HG03025 (cell line): Measurements from ENCODE around the gene AUTS2.

ENCODE experiments used
- ATAC-seq: cut with Tn5 transposase; IDR thresholded peaks from one replicate; pipeline ENCODE4 v1.9.1; 2021; ENCODE audit warnings: mild to moderate bottlenecking, moderate library complexity; ENCODE audit not compliant: unreplicated experiment, low FRiP score

Gene AUTS2

DNA sequence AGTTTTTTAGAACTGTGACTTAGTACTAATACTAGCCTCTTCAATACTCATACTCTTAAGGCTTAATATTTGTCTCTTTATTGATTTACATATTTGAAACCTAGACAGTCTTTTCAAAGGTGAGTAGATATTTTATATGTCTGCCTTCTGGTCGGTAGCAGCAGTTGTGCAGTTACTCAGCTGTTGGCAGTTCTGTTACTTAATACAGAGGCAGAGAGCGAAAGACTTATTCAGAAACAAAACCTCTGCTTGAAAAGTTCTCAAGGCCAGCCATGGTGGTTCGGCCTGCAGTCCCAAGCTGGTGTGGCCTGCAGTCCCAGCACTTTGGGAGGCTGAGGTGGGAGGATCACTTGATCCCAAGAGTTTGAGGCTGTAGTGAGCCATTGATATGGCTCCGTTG, 84.2 kb downstream of the AUTS2 start:
- ATAC-seq: no peak

DNA sequence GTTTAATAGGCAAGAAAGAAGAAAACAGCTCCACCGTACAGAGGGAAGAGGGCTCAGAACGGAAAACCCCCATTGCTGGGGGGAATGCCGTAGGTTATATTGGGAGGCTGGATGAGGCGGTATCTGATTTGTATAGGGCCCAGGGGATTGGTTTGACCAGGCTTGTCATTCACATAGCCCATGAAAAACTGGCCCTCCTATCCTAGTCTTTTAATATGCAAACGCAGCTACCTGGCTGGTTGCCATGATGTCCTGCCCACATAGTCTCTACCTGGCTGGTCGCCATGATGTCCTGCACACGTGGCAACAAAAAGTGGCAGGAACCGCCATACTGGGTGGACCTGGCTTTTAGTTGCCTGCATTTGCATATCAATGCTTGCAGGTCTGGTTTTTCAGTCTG, 84.7 kb downstream of the AUTS2 start:
- no peak for ATAC-seq

DNA sequence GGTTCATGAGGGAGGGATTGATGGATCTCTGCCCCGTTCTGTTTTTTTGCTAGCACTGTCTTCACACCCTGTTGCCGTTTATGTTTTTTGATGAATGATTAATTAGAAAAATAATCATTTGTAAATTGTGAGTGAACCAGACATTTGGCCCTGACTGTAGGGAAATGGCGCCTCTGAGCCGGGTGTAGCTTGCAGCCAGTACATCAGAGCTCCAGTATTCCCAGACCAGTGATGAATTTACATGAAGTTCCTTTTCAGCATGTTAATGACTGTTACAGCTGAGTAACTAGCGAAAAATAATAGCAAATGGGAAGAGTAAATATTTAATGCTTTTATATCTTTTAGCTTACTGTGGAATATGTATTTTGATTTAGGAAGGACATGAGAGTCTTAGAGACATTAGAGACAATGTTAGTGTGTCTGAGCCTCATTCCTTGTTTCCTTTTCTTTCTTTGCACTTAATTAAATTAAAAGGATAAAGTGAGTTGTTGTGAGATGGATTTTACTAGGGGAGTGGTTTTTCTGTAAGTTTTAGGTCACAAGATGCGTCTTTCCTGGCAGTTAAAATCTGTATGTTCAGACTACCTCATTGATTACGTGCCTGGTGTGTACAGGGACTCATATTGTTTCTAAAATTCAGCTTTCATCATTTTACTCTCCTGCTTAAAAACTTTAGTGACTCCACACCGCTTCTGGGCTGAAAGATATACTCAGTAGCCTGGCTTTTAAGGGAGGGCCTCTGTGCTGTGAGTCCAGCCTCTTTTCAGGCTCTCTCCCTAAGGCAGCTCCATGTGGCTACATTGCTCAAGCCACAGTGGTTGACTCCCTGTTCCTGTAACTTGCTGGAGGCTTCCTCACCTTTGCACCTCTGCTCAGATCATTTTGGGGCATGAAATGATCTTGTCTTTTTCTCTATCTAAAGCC, 86.4 kb downstream of the AUTS2 start:
- ATAC-seq: no peak

DNA sequence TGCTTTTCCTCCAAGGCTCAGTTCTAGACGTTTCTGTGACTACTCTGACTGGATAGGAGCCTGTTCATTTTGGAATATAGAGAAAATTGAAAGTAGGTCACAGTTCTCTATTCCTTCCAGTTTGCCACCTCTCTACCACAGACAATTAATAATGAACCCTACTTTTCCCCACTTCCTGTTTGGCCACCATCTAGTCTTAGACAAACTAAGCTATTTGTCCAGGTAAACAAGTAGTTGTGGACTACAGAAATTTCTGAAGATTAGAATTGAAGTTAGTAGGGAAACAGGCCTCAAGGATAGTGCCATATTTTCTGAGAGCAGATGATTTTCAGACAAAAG, 87.0 kb downstream of the AUTS2 start:
- ATAC-seq: no peak

DNA sequence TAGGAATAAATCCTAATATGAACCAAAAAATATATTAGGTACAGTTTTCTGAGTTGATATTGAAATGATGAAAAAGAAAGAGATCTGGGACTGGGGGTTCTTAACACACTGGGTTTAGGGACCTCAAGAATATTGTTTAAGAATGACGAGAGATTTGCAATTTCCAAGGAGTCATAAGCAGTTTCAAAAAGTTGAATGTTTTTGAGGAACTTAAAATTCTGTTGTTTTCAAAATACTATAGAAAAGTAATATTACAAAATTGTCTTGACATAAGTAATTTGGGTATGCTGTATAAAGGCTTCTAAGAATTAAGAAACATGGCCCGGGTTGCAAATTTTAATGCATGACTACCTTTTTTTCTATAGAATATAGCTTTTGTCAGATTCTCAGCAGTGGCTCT, 88.1 kb downstream of the AUTS2 start:
- ATAC-seq: no peak

DNA sequence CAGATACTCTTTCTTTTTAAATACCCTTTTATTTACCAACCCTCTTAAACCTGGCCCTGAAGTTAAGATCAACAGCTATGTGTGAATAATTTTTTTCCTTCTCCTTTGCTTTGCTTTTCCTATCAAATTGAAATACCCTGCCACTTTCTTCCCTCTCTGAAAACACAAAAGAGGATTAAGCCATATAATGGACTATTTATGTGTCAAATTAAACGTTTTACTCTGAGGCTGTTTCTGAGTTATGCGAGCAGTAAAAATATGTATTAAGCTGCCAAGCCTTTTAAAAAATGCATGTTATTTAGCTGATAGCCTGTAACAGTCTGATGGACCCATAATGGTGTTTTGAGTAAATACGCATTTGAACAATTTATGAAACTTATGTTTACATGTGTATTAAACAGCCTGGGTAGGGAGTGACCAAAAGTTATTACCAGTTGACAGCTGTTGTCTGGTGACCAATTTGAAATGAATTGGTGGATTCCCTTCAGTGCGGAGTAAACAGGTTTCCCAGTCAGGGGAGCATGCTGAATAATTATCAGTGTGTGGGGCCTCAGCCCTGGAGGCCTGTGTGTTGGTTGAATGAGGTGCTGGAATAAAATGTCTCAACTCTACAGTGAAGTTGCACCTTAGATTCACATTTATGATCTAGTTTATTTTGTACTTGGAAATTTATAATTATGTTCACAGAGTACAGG, 89.6 kb downstream of the AUTS2 start:
- no peak for ATAC-seq

DNA sequence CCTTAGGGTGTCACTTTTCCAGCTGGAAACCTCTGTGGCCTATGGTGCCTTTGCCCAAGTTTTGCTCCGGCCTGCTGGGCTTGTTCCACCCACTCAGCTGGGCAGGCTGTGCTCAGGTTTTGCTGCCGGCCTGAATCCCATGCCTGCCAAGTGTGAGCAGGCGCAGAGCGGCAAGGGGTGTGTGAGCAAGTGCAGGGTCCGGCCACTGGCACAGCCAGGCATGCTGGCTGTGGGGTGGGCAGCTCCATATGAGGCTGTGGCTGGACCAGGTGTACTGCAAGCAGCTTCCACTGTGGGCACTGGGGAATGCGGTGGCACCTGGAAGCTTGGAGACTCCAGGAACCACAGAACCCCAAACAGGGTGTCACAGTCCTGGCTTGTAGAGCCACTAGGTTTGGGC, 92.1 kb downstream of the AUTS2 start:
- no peak for ATAC-seq

DNA sequence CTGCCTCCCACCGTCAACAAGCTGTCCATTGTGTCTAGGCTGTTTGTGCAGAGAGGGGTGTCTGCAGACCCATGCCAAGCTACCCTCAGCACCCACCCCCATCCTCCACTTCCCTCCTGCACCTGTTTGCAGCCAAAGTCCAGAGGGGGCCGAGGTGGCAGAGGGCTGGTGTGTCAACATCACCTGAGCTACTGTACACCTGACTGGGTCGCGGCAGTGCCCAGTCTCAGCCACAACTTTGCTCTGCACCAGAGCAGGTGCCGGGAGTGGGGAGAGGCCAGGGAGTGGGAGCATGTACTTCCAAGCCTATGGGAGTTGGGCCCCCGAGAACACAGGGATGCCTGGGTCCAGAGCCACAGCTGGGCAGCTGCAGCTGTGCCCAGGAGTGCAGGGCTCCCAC, 93.1 kb downstream of the AUTS2 start:
- ATAC-seq: no peak

DNA sequence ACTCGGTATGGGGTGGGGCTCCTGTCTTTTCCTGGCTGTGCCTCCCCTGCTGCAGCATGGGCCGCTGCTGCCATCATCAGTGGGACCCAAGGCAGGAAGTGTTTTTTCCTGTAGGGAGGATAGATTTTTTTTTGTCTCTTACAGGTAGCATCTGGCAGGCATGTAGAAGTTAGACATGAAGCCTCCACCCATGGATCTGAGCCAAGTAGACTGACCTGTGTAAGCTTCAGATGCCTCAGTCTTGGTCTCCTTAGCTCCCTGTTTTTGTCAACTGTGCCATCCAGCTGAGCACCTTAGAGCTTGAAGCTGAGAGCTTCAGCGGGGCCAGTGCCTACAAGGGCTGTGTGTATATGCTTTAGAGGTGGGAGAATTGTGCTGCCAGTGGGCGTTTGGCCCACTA, 93.5 kb downstream of the AUTS2 start:
- ATAC-seq: no peak

DNA sequence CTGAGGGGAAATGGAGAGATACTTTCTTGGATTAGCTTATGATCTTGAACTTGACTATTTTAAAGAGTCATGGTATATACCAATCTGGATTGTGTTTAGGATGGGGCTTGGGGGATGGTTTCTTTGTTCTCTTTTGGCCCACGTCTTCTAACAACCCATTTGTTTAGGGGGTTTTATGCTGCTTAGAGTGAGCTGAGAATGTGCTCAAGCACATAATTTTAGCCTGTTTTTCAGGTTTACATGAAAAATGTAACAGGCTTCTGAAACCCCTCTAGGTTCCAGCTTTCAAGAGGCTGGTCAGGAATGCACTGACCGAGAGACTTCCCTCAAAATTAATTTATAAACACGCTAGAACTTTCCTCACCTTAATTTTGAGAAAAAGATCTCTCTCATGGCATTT, 94.3 kb downstream of the AUTS2 start:
- no peak for ATAC-seq

DNA sequence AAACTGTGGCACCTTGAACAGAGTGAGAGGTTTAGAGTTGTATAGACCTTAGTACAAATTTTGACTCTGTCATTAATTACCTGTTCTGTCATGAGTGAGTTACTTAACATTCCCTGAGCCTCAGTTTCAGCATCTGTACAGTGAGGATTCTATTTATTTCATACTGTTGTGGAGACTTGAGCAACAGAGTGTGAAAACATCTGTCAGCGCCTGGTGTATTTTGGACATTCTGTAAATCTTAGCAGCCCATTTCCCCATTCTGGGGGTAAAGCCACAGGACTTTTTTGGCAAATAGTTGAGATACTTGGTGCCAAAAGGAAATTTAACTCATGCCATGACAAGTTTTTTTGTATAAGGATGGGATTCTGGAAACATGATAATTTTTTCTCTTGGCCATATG, 94.8 kb downstream of the AUTS2 start:
- no peak for ATAC-seq

DNA sequence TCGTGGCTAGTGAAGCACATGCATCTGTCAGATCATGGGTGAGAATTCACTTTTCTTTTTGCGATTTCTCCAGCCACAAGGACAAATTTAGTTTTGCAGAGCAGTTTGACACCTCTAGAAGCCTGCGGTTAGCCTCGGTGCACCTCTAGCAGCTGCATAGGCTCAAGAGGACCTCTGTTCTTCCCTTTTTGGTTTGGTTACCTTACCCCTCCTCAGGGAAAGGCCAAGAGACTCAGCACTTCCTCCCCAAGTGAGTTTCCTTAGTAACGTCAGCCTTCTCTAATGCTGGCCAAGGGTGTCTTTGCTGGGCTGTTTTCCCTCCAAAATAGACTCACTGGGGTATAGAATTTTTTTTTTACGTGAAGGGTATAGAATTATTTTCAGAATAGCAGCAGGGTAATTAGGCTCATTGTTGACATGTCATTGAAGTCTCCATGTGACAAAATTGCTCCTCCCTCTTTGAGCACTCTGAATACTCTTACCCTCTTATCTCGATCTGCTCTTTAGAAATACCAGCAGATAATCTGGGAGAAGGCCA, 97.8 kb downstream of the AUTS2 start:
- peak; percentile 80 for ATAC-seq

DNA sequence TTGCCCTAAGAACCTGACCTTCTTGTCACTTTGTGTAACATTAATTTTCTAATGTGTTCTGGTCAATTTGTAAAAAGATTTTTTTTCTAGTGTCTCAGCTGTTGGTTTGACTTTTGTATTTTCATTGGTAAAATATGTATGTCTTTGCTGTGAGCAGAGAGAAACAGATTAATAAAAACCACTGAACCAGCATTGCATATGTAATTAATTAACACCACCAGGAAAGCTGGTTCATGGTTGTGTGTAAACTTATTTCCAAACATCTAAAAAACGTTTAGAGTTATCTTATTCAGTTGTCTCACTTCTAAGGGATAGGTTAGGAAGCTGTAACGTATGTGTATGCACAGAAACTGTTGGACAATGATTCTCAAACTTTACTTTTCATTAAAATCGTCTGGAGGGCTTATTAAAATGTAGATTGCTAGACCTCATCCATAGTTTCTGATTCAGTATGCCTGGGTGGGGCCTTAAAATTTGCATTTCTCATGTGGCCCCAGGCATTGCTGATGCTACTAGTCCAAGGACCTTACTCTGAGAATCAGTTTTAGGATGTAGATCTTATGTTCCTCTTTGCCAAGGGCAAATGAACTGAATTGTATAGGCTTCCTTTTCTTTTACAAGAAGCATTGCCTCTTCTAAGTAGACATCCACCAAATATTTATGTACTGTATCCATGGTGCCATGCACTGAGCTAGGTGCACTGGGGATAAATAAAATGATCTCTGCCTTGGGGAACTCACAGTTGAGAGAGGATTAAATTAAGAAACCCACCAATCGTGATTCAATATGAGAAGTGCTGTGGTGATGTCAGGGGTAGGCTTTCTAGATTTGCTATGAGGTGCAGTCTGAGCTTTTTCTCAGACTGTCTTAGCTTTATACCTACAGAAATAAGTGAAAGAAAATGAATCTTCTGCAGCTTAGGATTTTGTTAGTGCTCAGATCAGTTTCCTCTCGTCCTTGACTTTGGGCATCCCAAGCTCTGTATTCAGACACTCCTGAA, 98.7 kb downstream of the AUTS2 start:
- ATAC-seq: no peak

DNA sequence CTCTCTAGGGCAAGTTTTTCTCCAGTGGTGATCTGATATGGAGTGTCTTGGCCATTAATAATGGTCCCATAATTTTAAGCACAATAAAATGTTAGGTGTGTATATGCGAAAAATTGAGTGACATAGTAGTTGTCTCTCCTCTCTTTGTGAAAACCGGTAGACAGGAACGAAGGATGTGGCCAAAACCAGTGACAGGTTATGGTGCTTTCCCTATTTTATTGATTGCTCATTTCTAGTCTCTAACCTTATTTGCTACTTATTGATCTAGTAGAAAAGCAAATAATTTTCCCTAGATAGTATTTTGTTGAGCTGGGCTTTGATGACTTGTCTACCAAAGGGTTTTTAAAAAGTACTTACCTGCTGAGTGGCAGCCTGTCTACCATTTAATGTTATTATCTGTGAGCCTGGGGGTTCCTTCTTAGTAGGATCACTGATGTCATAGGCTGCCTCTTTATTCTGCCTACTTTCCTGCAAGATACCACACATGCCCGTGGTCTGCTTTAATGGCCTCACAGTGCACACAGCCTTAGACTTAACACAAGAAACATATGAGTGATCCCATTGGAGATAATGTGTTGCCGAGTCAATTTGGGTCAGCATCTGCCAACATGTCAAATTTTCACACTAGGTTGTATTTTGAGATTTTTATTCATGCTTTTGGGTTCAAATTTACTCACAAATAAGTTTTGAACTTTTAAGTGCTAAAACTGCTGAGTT, 100.0 kb downstream of the AUTS2 start:
- ATAC-seq: no peak

DNA sequence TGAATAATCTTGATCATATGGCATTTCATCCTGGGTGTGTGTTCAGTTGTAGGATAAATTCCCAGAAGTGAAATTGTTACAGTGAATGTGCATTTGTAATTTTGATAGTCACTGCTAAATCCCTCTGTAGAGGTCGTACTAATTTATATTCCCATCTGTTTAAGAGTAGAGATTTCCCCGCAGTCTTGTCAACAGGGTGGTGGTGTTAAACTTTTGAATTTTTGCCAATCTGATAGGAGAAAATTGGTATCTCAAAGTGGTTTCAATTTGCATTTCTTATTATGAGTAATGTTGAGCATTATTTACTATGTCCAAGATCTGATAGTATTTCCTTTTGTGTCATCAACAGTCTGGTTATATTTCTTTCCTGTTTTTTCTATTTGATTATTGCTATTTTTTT, 101.7 kb downstream of the AUTS2 start:
- ATAC-seq: no peak

DNA sequence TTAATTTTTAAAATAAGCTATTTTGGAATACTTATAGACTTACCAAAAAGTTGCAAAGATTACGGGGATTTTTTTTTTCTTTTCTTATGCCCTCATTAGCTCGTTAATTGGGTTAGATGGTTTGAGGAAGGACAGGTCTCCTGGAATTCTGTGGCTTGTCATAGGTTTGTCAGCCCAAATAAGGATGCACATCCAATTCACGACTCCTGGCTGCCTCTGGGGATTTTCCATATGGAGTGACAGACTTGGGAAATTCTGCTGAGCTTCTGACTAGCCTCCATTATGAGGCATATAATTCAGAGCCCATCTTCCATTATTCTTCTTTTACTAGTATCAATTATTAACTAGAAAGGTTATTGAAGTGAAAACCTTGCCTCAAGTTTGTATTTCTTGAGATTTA, 102.1 kb downstream of the AUTS2 start:
- ATAC-seq: no peak

DNA sequence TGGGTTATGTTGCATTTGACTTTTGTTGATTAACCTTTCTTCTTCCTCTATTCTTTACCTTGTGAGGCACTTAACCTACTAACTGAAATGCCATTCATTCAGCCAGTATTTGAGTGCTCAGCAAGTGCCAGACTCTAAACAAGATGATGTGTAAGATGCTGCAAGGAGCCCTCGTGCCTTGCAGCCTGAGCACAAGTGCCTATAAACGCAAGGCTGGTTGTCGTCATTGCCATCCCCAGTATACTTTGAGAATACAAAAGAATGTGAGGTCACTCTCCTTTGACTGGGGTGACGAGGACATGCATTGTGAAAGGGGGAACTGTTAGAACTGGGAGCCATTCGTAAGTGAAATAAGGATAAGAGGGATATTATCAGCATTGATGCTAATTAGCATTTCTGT, 103.0 kb downstream of the AUTS2 start:
- no peak for ATAC-seq

DNA sequence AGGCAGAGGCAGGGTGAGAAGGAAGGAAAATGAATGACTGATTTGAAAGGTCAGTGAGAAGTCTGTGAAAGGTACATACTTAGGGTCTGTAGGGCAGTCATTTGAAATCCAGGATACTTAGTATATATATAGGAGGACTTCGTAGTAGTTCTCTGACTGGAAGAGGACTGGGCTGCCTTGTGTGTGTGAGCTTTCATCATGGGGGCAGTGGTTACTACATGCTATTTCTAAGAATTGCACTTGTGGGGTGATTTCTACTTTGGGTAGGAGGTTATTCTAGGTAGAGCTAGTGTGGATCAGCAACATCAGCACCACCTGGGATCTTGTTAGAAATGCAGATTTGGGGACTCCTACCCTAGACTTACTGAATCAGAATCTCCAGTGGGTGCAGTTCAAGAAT, 104.1 kb downstream of the AUTS2 start:
- ATAC-seq: no peak

DNA sequence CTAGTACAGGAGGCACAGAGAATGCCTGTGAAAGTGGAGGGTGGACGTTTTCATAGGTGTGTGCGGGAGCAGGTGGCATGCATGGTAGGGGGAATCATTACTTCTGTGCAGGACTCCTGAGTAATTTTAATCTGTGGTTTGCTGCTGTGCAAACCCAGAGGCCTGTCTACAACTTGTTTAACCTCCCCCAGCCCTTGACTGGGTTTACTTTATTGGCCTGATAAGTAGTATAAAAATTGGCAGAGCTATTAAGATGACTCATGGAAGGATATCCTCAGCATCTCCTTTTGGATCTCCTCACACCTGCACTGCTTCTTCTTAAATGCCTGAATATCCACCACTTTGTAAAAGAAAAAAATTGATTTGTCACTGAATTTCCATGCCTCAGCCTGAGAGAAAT, 104.8 kb downstream of the AUTS2 start:
- no peak for ATAC-seq

DNA sequence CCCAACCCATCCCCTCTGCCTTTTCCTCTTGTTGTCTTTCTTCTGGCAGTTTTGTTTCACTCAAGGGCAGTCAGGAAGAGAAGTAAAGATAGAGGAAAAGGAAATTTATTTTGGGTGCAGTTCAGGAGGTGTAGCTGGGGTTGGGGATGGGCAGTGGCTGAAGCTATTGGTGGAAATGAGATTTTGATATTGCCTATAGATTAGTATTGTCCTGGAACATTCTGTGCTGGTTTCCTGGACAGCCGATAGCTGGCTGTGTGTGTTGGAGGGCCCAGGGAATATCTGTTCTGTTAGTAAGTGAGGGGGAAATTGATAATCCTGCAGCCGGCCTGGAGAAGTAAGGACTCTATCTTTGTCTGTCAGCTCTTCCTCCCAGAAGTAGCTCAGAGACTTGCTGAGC, 107.8 kb downstream of the AUTS2 start:
- ATAC-seq: no peak
